ENCODE data around the gene CDC14B.

CDC14B gene

GRCh38 chr9:96457266-96457665 lies 162.4 kb downstream of the CDC14B start:
- ChIA-PET POLR2A (no interaction called here), CTCF (interaction anchor here (1.6 kb wide), 1 partner anchor 10 kb away, joined by 4 read pairs; no protein-coding TSS in a partner anchor)
- 96% methylated on average over 3 of the region's 4 CpGs for WGBS (ENCODE audit: insufficient coverage)

DNA sequence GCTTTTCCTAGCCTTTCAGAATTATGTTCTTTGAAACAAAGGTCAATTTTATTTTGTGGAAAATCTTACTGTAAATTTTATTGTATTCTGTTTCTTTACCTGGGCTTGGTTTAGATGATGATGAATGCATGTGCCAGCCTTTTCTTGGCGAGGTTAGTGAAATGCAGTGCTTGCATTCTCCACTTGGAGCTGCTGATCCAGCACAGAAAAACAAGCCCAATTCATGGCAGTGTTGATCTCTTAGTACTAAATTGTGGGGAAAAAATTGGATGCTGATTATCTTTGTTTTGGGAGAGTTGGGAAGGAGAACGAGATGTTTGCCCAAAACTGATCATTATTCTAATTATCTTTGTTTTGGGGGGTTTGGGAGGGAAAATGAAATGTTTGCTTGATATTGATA lies 166.0 kb downstream of the CDC14B start:
- Histone ChIP-seq H3K4me1 (ENCODE audit: control extremely low read depth in 1 of 4, control insufficient read depth in 4 of 4, insufficient read depth in 4 of 4, low read length in 3 of 4) (peaks cover 0 to 22% (median 18%) of the 10 kb centered on the region in 4 experiments), H3K9me3 (ENCODE audit: control extremely low read depth in 1 of 5, control insufficient read depth in 4 of 5, insufficient read depth in 2 of 5, low read depth in 1 of 5, low read length in 4 of 5) (no peaks in the 10 kb centered on the region), H3K36me3 (ENCODE audit: control insufficient read depth in 4 of 4, insufficient read depth in 4 of 4, low read length in 3 of 4) (no peaks in the 10 kb centered on the region), H3K4me3 (ENCODE audit: control insufficient read depth in 1 of 7, extremely low read depth in 1 of 7, insufficient read depth in 4 of 7, low read depth in 2 of 7, low read length in 6 of 7) (no peak overlapping the region), H3K27me3 (replicated peaks in 2 of 5; ENCODE audit: control insufficient read depth in 4 of 5, insufficient read depth in 5 of 5, low read length in 4 of 5) (peaks cover 2 to 14% (median 7%) of the 10 kb centered on the region in 5 experiments), H3K27ac (ENCODE audit: insufficient read depth in 1 of 2, low read depth in 1 of 2, low read length in 2 of 2, poor library complexity in 1 of 2, severe bottlenecking in 2 of 2) (no peak overlapping the region)
- WGBS (ENCODE audit: insufficient coverage): 88% methylated on average over 2 of the region's 2 CpGs
- peak in 2 of 3 donors; percentile 41 to 47 for DNase-seq
- ChIA-PET CTCF (interaction anchor here (1.3 to 1.5 kb wide), 2 partner anchors 19 to 112 kb away, joined by 3 to 4 read pairs; no protein-coding TSS in a partner anchor), POLR2A (no interaction called here)

More at GRCh38 chr9:96457266-96457665, 162.4 kb downstream of the CDC14B start:
- H3K4me1 ChIP-seq (ENCODE audit: control extremely low read depth in 1 of 4, control insufficient read depth in 4 of 4, insufficient read depth in 4 of 4, low read length in 3 of 4): peaks cover 0 to 5% (median 0%) of the 10 kb centered on the region in 4 experiments
- H3K36me3 ChIP-seq (ENCODE audit: control insufficient read depth in 4 of 4, insufficient read depth in 4 of 4, low read length in 3 of 4): no peaks in the 10 kb centered on the region
- H3K27me3 ChIP-seq (replicated peaks in 2 of 5; ENCODE audit: control insufficient read depth in 4 of 5, insufficient read depth in 5 of 5, low read length in 4 of 5): peaks cover 0 to under 1% (median 0%) of the 10 kb centered on the region in 5 experiments
- no peak overlapping the region for H3K27ac ChIP-seq (ENCODE audit: insufficient read depth in 1 of 2, low read depth in 1 of 2, low read length in 2 of 2, poor library complexity in 1 of 2, severe bottlenecking in 2 of 2)
- peak in 1 of 3 donors; percentile 21 for DNase-seq
- H3K4me3 ChIP-seq (ENCODE audit: control insufficient read depth in 1 of 7, extremely low read depth in 1 of 7, insufficient read depth in 4 of 7, low read depth in 2 of 7, low read length in 6 of 7): no peak overlapping the region
- H3K9me3 ChIP-seq (ENCODE audit: control extremely low read depth in 1 of 5, control insufficient read depth in 4 of 5, insufficient read depth in 2 of 5, low read depth in 1 of 5, low read length in 4 of 5): no peaks in the 10 kb centered on the region

- Histone ChIP-seq H3K9me3 (ENCODE audit: control extremely low read depth in 1 of 5, control insufficient read depth in 4 of 5, insufficient read depth in 2 of 5, low read depth in 1 of 5, low read length in 4 of 5) (no peaks in the 10 kb centered on the region), H3K4me3 (ENCODE audit: control insufficient read depth in 1 of 7, extremely low read depth in 1 of 7, insufficient read depth in 4 of 7, low read depth in 2 of 7, low read length in 6 of 7) (peak overlapping the region; percentile 63 to 81 (median 75)), H3K27me3 (replicated peaks in 2 of 5; ENCODE audit: control insufficient read depth in 4 of 5, insufficient read depth in 5 of 5, low read length in 4 of 5) (peaks cover 4 to 14% (median 10%) of the 10 kb centered on the region in 5 experiments), H3K36me3 (ENCODE audit: control insufficient read depth in 4 of 4, insufficient read depth in 4 of 4, low read length in 3 of 4) (no peaks in the 10 kb centered on the region), H3K4me1 (ENCODE audit: control extremely low read depth in 1 of 4, control insufficient read depth in 4 of 4, insufficient read depth in 4 of 4, low read length in 3 of 4) (peaks cover 0 to 19% (median 17%) of the 10 kb centered on the region in 4 experiments), H3K27ac (ENCODE audit: insufficient read depth in 1 of 2, low read depth in 1 of 2, low read length in 2 of 2, poor library complexity in 1 of 2, severe bottlenecking in 2 of 2) (no peak overlapping the region)
- CTCF ChIA-PET: interaction anchor here (0.7 to 1.6 kb wide), 4 partner anchors 9 to 216 kb away, joined by 3 to 4 read pairs (median 4); no protein-coding TSS in a partner anchor
- DNase-seq: peak in 2 of 3 donors; percentile 43 to 53
- under 1% methylated on average over 47 of the region's 63 CpGs for WGBS (ENCODE audit: insufficient coverage)
- POLR2A ChIA-PET: interaction anchor here (0.6 to 1.1 kb wide), 2 partner anchors 12 to 1357 kb away, joined by 3 to 4 read pairs; no protein-coding TSS in a partner anchor
These were observed 168.8 kb downstream of the CDC14B start for GRCh38 chr9:96450613-96451528.

Data from common myeloid progenitor, CD34-positive (primary cell).